Measurements from ENCODE around the gene CSKMT. TPM values are rescaled to one million over a fixed set of nuclear protein-coding genes. Genes with fewer than 3 reads are reported as not detected.

CSKMT gene
- total RNA-seq, 1 experiment from 2014 or later: 16.3 TPM

GRCh38 chr11:62652161-62653006, 12.7 kb upstream of the CSKMT start:
- TSS peak; percentile 68 for BruUV-seq (replicated peaks)
- H3K9ac ChIP-seq (ENCODE audit: low read length): peak overlapping the region; percentile 96
- intact Hi-C loops (cut with micrococcal nuclease): loop anchor here (2.0 to 5.0 kb wide), 2 partner anchors 30 to 60 kb away; partner anchors contain the start of gene TUT1
- H3F3A ChIP-seq (ENCODE audit: low read length, unreplicated experiment): no peaks in the 10 kb centered on the region
- TF ChIP-seq EZH2phosphoT487 (IDR thresholded peaks at IDR 0.05; ENCODE audit: borderline replicate concordance, low read length) (no peak), EZH2 (IDR thresholded peaks at IDR 0.05; ENCODE audit: low read length, unreplicated experiment) (no peak), CTCF (conservative IDR thresholded peaks at IDR 0.05; ENCODE audit: low read depth, low read length) (no peak)
- H3K4me2 ChIP-seq (ENCODE audit: low read length): peak overlapping the region; percentile 97
- H3K79me2 ChIP-seq (ENCODE audit: low read length): peaks cover 26% of the 10 kb centered on the region
- no peaks in the 10 kb centered on the region for H3K27me3 ChIP-seq (ENCODE audit: low read length)
- no peaks in the 10 kb centered on the region for H4K20me1 ChIP-seq (ENCODE audit: low read length)
- ATAC-seq (no peak), DNase-seq (no peak)
- CTCF ChIA-PET: no interaction called here
- POLR2A ChIA-PET (ENCODE audit: unreplicated experiment): interaction anchor here (1.0 kb wide), 2 partner anchors 12 to 31 kb away, joined by 9 to 22 read pairs; partner anchors contain the start of genes B3GAT3, C11orf98 and CSKMT
- peak overlapping the region; percentile 33 for H3K27ac ChIP-seq (ENCODE audit: low read length)
- no peaks in the 10 kb centered on the region for H3K9me3 ChIP-seq (ENCODE audit: low read length)
- H2AFZ ChIP-seq (ENCODE audit: low read length): peak overlapping the region; percentile 99
- peaks cover 11% of the 10 kb centered on the region for H3K4me1 ChIP-seq (ENCODE audit: insufficient read depth, low read length)
- peaks cover 14% of the 10 kb centered on the region; the same call in 1 of the 2 replicates for H3K36me3 ChIP-seq (ENCODE audit: low read depth, low read length)
- H3K4me3 ChIP-seq (ENCODE audit: low read length): peak overlapping the region; percentile 76
- no peaks in the 10 kb centered on the region for H3K9me2 ChIP-seq (replicated peaks; ENCODE audit: low read length)

GRCh38 chr11:62654297-62654696, 10.8 kb upstream of the CSKMT start:
- Histone ChIP-seq H3K9me3 (ENCODE audit: low read length) (no peaks in the 10 kb centered on the region), H3K9me2 (replicated peaks; ENCODE audit: low read length) (no peaks in the 10 kb centered on the region), H3K27ac (ENCODE audit: low read length) (no peak overlapping the region), H3K79me2 (ENCODE audit: low read length) (peaks cover 26% of the 10 kb centered on the region), H2AFZ (ENCODE audit: low read length) (no peak overlapping the region), H4K20me1 (ENCODE audit: low read length) (no peaks in the 10 kb centered on the region), H3K4me2 (ENCODE audit: low read length) (no peak overlapping the region), H3F3A (ENCODE audit: low read length, unreplicated experiment) (no peaks in the 10 kb centered on the region), H3K36me3 (ENCODE audit: low read depth, low read length) (peaks cover 6% of the 10 kb centered on the region; the same call in 1 of the 2 replicates), H3K9ac (ENCODE audit: low read length) (no peak overlapping the region), H3K4me3 (ENCODE audit: low read length) (no peak overlapping the region), H3K4me1 (ENCODE audit: insufficient read depth, low read length) (peaks cover 11% of the 10 kb centered on the region), H3K27me3 (ENCODE audit: low read length) (no peaks in the 10 kb centered on the region)
- BruUV-seq (replicated peaks): no TSS peak
- intact Hi-C loops (cut with micrococcal nuclease): loop anchor here (5.0 kb wide), 1 partner anchor 62 kb away; the partner anchor contains the start of gene TUT1
- no peak for ATAC-seq
- ChIA-PET POLR2A (ENCODE audit: unreplicated experiment) (no interaction called here), CTCF (no interaction called here)
- DNase-seq: no peak
- TF ChIP-seq CTCF (conservative IDR thresholded peaks at IDR 0.05; ENCODE audit: low read depth, low read length): no peak
- TF ChIP-seq EZH2 (IDR thresholded peaks at IDR 0.05; ENCODE audit: low read length, unreplicated experiment): no peak
- no peak for TF ChIP-seq EZH2phosphoT487 (IDR thresholded peaks at IDR 0.05; ENCODE audit: borderline replicate concordance, low read length)

Measured in PC-3 (cell line).